Neuron (in vitro differentiated cells): ENCODE measurements around the gene CCDC148.

Experiments
- H2AFZ ChIP-seq: one replicate; pipeline ENCODE4 v1.6.1; 2013; ENCODE audit warnings: low read depth, mild to moderate bottlenecking, inconsistent platforms, low read length, moderate library complexity
- H3K27me3 ChIP-seq: one replicate; pipeline ENCODE4 v1.6.1; 2013; ENCODE audit warnings: low read length; ENCODE audit not compliant: insufficient read depth
- H3K36me3 ChIP-seq: one replicate; pipeline ENCODE4 v1.6.1; 2013; ENCODE audit warnings: low read length; ENCODE audit not compliant: insufficient read depth
- H3K4me1 ChIP-seq: one replicate; pipeline ENCODE4 v1.6.1; 2013; ENCODE audit warnings: low read length; ENCODE audit not compliant: insufficient read depth
- H3K4me3 ChIP-seq: 2 replicates; pipeline ENCODE4 v1.5.1; 2013; ENCODE audit warnings: mild to moderate bottlenecking, low read length, moderate library complexity
- H3K9me3 ChIP-seq: one replicate; pipeline ENCODE4 v1.6.1; 2013; ENCODE audit warnings: low read length

Gene CCDC148

DNA sequence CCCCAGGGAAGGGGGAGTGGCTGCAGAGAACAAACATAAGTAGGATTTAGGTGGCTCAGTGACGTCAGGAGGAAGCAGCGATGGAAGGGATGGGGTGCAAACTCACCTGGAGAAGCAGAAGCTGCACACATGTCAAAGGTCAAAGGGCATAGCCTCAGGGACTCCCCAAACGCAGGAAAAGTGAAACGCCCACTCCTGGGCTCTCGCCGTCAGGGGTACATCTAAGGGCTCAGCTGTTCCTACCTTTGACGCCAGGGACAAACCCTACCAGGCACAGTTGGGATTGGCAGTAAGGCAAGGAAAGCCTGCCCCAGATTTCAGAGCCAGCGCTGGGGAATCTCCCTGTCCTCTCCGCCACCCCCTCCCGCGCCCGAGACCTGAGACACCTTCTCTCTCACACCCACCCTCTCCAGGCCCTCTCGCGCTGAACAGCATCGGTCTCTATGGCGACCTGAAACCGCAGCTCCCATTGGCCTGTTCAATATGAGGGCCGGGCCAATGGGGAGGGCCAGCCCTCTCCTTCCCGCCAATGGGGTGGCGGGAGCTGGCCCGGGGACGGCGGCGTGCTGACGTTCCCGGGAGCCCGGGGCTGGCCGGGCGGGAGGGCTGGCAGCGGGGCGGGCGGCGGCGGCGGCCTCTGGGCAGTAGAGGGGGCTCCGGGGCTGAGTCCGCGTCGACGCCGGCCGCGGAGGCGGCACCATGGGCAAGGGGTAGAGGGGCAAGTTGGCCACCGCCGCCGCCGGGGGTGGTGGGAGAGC lies at the start of gene CCDC148, which contains the start of gene PKP4:
Gene CCDC148, minus strand, starts transcription at position 445 of the 758 bp plus-strand sequence. Its CDS starts 314 bp downstream, at position 131.
Gene PKP4, plus strand, starts transcription at position 644 of the 758 bp plus-strand sequence. CDS start 76,233 bp downstream, outside the sequence.
- Histone ChIP-seq H3K27me3 (peaks cover 5% of the 10 kb centered on the region), H2AFZ (peak within 1 kb of the TSS; percentile 97)

DNA sequence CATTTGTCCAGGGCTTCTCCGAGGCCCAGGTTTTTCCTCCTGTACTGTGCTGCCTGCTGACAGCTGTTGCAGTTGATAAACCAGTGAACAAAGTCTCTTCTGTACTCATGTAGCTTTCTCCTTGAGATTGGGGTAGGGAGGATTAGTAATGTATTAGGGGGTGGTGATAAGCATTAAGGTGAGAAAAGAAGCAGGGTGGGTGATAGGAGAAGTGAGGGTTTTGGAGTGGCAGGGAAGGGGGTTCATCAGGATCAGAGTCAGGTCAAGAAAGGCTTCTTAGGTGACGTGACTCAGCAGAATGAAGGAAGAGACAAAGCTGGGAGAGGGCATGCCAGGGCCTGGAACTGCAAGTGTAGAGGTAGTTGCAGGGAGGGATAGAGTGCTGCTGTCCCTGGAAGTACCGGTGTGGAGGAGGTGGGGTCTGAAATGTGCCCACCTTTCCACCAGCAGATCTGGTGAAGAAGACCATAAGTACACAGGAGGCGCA lies 48.9 kb upstream of the CCDC148 start:
- Histone ChIP-seq H3K4me1 (no peaks in the 10 kb centered on the region), H3K4me3 (no peak overlapping the region), H3K9me3 (no peaks in the 10 kb centered on the region), H3K36me3 (no peaks in the 10 kb centered on the region), H2AFZ (no peak overlapping the region), H3K27me3 (no peaks in the 10 kb centered on the region)

More for the DNA sequence above, at the start of gene CCDC148, which contains the start of gene PKP4:
- no peaks in the 10 kb centered on the region for H3K9me3 ChIP-seq
- H3K4me3 ChIP-seq = peak within 1 kb of the TSS; percentile 71
- H3K4me1 ChIP-seq = peaks cover 25% of the 10 kb centered on the region
- H3K36me3 ChIP-seq = no peaks in the 10 kb centered on the region

DNA sequence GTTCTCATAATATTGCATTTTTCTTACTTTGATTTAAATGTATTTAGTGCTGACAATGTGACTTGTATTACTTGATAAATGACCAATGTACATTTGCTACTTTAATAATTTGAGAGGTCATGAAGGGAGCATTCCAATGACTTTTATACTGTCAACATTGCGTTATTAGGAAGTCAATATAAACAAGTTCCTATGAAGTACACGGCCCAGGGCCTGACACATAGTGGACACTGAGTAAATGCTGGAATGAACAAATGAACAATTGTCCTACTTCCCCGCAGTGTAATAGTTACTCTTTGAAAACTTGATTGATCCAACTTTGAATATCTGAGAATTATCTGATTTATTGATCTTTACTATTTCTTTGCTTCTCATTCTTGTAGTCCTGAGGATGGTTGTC lies 47.5 kb upstream of the CCDC148 start:
- H2AFZ ChIP-seq = no peak overlapping the region
- no peaks in the 10 kb centered on the region for H3K9me3 ChIP-seq
- no peaks in the 10 kb centered on the region for H3K36me3 ChIP-seq
- H3K4me3 ChIP-seq = no peak overlapping the region
- no peaks in the 10 kb centered on the region for H3K27me3 ChIP-seq
- no peaks in the 10 kb centered on the region for H3K4me1 ChIP-seq

DNA sequence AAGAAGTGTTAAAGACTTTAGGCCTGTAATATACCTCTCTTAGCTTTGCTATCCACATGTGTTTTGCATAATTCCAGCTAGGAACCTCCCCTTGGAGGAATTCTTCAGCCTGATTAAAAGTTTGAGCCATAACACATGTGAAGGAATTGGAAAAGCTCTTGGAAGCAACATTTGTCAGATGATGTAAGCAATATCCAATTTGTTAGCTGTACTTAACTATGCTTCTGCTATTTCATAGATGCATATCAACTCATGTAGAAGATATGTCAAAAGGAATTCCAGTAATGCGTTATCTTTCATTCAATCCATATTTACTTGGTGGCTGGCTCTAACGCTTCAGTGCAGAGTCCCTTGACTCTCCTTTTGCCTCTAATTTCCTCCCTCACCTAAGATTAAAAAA lies 46.4 kb upstream of the CCDC148 start:
- H3K27me3 ChIP-seq = no peaks in the 10 kb centered on the region
- H3K36me3 ChIP-seq = no peaks in the 10 kb centered on the region

DNA sequence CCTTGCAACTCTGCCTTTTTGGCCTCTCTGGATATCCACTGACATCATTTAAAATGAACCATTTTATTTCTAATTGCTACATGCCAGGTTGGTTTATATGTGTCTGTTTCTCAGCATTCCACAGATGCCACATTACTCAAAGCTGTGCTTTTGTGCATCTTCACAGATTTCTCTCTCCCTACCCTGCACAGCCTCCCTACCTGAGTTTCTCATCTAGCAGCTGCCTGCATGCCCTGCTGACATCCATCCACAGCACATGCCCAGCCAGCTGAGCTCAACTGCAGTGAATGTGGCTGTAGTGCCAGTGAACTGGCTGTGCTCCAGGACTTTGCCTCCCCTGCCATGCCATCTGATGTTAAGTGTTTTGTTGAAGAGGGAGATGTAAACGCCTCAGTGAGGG lies 44.7 kb upstream of the CCDC148 start:
- H3K27me3 ChIP-seq = no peaks in the 10 kb centered on the region
- H3K36me3 ChIP-seq = no peaks in the 10 kb centered on the region
- H3K9me3 ChIP-seq = no peaks in the 10 kb centered on the region
- H3K4me1 ChIP-seq = no peaks in the 10 kb centered on the region
- no peak overlapping the region for H2AFZ ChIP-seq
- H3K4me3 ChIP-seq = no peak overlapping the region

More for the DNA sequence above, 46.4 kb upstream of the CCDC148 start:
- H3K9me3 ChIP-seq = no peaks in the 10 kb centered on the region
- H3K4me3 ChIP-seq = no peak overlapping the region
- no peak overlapping the region for H2AFZ ChIP-seq
- no peaks in the 10 kb centered on the region for H3K4me1 ChIP-seq

DNA sequence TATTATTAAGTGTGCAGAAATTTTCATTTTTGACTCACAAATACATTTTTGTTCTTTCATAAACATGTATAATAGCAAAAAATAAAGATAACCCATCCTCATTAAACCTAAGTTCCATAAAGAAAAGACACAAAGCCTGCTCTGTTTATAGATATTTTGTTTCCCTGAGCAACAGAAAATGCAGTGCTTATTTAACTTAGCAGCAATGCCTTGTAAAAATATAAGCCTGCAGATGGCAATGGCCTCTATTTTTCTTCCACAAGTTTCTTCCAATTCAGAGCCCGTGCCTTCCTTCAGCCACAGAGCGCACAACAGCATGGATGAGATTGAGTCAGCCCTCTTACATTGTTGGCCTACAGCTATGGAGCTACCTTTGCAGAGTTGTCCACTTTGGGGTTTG lies 43.8 kb upstream of the CCDC148 start:
- no peaks in the 10 kb centered on the region for H3K9me3 ChIP-seq
- no peak overlapping the region for H2AFZ ChIP-seq
- H3K27me3 ChIP-seq = no peaks in the 10 kb centered on the region
- no peaks in the 10 kb centered on the region for H3K4me1 ChIP-seq
- H3K36me3 ChIP-seq = no peaks in the 10 kb centered on the region
- H3K4me3 ChIP-seq = no peak overlapping the region

DNA sequence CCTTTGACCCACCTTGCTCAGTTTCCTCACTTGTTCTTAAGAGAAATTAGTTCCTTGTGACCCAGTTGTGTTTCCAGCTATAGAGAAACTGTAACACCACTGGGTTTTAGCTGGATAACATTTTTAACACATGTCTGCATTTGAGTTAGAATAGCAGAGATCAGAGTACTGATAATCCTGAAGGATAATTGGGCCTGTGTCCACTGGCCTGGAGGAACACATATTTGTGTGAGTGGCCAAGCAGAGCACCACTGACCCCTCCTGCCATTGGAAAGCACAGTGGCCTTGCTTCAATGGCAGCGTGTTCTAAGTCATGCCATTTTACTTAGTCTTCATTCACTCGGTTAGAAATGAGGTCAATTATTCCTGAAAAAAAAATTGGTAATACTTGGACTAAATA lies 42.8 kb upstream of the CCDC148 start:
- no peaks in the 10 kb centered on the region for H3K4me1 ChIP-seq
- H2AFZ ChIP-seq = no peak overlapping the region
- H3K4me3 ChIP-seq = no peak overlapping the region
- H3K27me3 ChIP-seq = no peaks in the 10 kb centered on the region
- no peaks in the 10 kb centered on the region for H3K9me3 ChIP-seq
- H3K36me3 ChIP-seq = no peaks in the 10 kb centered on the region

DNA sequence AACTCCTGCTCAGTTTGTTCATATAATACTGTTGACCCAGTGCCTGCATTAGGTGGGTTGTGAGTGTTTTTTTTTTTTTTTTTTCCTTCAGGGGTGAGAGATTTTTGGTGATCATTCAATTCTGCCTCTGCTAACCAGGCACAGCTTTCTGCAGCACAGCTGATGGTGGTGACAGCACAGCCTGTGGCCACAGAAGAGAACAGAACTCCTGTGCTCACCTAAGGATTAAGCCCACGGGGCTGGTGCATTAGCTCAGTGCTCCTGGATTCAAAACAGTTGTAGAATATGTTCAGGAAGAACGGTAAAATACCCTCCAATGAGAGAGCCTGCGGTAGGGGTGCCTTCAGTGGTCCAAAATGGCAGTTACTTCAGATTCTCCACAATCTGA lies 42.2 kb upstream of the CCDC148 start:
- Histone ChIP-seq H3K4me3 (no peak overlapping the region), H3K4me1 (no peaks in the 10 kb centered on the region), H3K27me3 (no peaks in the 10 kb centered on the region), H3K9me3 (no peaks in the 10 kb centered on the region), H3K36me3 (no peaks in the 10 kb centered on the region), H2AFZ (no peak overlapping the region)

DNA sequence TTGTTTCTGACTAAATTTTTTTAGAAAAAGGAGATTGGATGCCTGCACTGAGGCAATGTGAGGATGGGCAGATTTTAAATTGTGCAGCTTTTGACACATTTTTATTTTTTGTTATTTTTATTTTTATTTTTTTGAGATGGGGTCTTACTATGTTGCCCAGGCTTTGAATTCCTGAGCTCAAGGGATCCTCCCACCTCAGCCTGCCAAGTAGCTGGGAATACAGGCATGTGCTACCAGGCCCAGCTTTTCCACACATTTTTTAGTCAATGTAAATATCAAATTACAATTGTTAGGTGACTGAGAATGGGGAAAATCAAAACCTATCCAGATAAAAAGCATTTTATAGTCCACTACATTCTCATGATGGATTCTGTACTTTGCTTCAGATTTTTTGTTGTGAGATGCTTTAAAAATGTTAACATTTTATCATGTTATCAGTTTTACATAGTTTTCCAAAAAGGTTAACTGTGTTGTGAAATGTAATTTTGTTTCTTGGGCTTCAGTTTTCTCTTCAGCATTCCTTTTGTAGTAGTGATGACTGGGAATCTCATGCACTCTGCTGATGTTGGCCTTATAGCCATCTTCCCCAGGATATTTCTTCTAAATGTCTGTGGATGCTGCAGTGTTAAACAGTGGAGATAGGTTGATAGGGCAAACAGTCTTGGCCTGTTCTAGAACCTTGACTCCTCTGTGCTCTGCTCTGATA lies 41.6 kb upstream of the CCDC148 start:
- no peaks in the 10 kb centered on the region for H3K27me3 ChIP-seq
- H3K4me1 ChIP-seq = no peaks in the 10 kb centered on the region
- H2AFZ ChIP-seq = no peak overlapping the region
- no peak overlapping the region for H3K4me3 ChIP-seq
- no peaks in the 10 kb centered on the region for H3K36me3 ChIP-seq
- H3K9me3 ChIP-seq = no peaks in the 10 kb centered on the region

DNA sequence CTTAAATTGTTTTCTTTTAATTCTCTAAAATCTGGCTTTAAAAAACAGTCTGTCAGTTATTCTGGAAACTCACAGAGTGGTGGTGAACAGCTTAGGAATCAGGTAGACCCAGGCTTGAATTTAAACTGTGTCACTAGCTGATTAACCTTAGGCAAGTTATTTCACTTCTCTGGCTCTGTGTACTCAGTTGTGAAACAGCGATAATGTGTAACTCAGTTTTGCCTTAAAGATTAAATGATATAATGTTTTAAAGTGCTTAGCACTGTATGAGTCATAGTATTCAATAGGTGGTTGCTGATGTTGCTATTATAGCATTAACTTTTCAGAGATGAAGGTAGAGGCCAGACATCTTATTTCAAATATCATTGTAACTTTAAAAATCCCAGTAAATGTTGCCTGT lies 40.9 kb upstream of the CCDC148 start:
- H3K4me1 ChIP-seq = no peaks in the 10 kb centered on the region
- H3K27me3 ChIP-seq = no peaks in the 10 kb centered on the region
- no peaks in the 10 kb centered on the region for H3K9me3 ChIP-seq
- no peaks in the 10 kb centered on the region for H3K36me3 ChIP-seq
- no peak overlapping the region for H2AFZ ChIP-seq
- H3K4me3 ChIP-seq = no peak overlapping the region

DNA sequence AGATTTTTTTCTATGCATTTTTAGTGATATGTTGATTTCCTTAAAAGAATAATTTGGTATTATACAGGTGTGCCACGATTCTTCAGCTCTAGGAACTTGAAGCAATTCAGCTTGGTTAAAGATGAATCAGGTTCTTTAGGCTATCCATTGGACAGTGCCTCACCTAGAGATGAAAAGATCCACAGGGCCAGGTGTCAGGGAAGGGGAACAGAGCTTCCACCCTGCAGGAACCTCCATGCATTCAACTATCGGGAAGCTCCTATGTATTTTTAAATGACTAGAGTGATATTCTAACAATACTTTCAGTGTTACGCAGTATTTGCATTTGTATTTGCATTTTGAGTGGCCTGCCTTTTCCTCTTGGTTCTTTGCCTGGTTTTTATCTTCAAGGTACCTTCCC lies 40.4 kb upstream of the CCDC148 start:
- no peak overlapping the region for H2AFZ ChIP-seq
- H3K27me3 ChIP-seq = no peaks in the 10 kb centered on the region
- H3K9me3 ChIP-seq = no peaks in the 10 kb centered on the region
- no peaks in the 10 kb centered on the region for H3K36me3 ChIP-seq
- H3K4me1 ChIP-seq = no peaks in the 10 kb centered on the region
- H3K4me3 ChIP-seq = no peak overlapping the region

DNA sequence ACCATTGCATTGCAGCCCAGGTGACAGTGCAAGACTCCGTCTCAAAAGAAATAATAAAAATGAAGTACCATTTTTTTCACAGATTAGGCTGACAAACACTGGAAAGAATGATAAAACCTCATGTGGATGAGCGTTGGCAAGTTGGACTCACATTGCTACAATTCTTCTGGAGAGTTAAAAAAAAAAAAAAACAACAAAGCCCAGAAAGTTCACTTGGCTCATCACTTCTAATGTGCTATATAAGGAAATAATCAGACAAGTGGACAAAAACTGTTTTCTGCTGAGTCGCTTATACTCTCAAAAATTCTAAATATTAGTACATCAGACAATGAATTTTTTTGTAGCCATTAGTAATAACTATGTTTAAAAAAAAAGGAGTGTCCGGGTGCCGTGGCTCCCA lies 38.6 kb upstream of the CCDC148 start:
- Histone ChIP-seq H3K9me3 (no peaks in the 10 kb centered on the region), H3K4me3 (no peak overlapping the region), H3K4me1 (peaks cover 3% of the 10 kb centered on the region), H3K27me3 (no peaks in the 10 kb centered on the region), H3K36me3 (no peaks in the 10 kb centered on the region), H2AFZ (no peak overlapping the region)

DNA sequence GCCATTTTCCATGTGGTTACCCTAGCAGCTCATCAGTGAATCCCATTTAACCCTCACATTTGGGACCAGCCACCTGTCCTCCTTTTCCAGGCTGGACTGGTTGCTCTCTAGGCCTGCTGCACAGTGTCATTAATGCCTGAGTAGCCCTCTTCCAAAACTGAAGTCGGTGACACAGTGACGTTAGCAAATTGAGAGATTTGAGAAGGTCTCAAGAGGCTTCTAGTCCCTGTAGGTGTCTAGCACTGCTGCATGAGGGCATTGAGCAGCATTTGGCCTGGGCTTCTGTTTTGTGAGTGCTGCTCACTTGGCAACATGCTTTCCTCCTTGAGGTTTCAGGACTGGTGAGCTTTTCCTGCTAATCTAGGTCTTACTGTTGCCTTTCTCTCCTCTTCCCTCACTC lies 36.9 kb upstream of the CCDC148 start:
- Histone ChIP-seq H2AFZ (no peak overlapping the region), H3K4me3 (no peak overlapping the region), H3K36me3 (no peaks in the 10 kb centered on the region), H3K27me3 (no peaks in the 10 kb centered on the region), H3K9me3 (no peaks in the 10 kb centered on the region), H3K4me1 (peaks cover 17% of the 10 kb centered on the region)
